GM19452 (cell line): ENCODE data around the gene SSR4.
"Not testable (repeated sequence)": the region's sequence is repeated elsewhere in the genome, so short reads cannot be mapped to it uniquely, and the experiment has no call there.

ENCODE experiments used
- ATAC-seq: cut with Tn5 transposase; IDR thresholded peaks from one replicate; pipeline ENCODE4 v1.9.1; 2021; ENCODE audit not compliant: unreplicated experiment

Gene SSR4

GRCh38 chrX:153803211-153804099, 9.0 kb downstream of the SSR4 start:
- ATAC-seq: no peak

GRCh38 chrX:153804100-153804595, 9.7 kb downstream of the SSR4 start:
- ATAC-seq: no peak

GRCh38 chrX:153804621-153805020, 10.2 kb downstream of the SSR4 start:
- ATAC-seq: no peak

- no peak for ATAC-seq
Observed at GRCh38 chrX:153805436-153805835, 11.0 kb downstream of the SSR4 start.

- ATAC-seq: no peak
Observed at GRCh38 chrX:153806999-153807575, 12.6 kb downstream of the SSR4 start.

GRCh38 chrX:153807976-153808375, 13.5 kb downstream of the SSR4 start:
- ATAC-seq: no peak

- ATAC-seq: no peak
Observed at GRCh38 chrX:153812220-153812619, 17.8 kb downstream of the SSR4 start.

- no peak for ATAC-seq
Observed at GRCh38 chrX:153813161-153813560, 18.7 kb downstream of the SSR4 start.

GRCh38 chrX:153814591-153815315, 20.3 kb downstream of the SSR4 start:
- no peak for ATAC-seq

- no peak for ATAC-seq
Observed at GRCh38 chrX:153816831-153817690, 22.6 kb downstream of the SSR4 start.

- not testable (repeated sequence) for ATAC-seq
Observed at GRCh38 chrX:153818064-153818463, 23.6 kb downstream of the SSR4 start.

GRCh38 chrX:153818571-153819383, 24.3 kb downstream of the SSR4 start:
- ATAC-seq: no peak

GRCh38 chrX:153819384-153820040, 25.0 kb downstream of the SSR4 start:
- ATAC-seq: no peak

GRCh38 chrX:153820601-153821000, 26.1 kb downstream of the SSR4 start:
- ATAC-seq: no peak

GRCh38 chrX:153821066-153821465, 26.6 kb downstream of the SSR4 start:
- ATAC-seq: no peak

GRCh38 chrX:153824348-153824747, 29.9 kb downstream of the SSR4 start:
- no peak for ATAC-seq

GRCh38 chrX:153825042-153825441, 30.6 kb downstream of the SSR4 start:
- ATAC-seq: no peak

GRCh38 chrX:153827016-153827415, 32.5 kb downstream of the SSR4 start:
- no peak for ATAC-seq

GRCh38 chrX:153827903-153828302, 33.4 kb downstream of the SSR4 start:
- no peak for ATAC-seq
